Colonic mucosa (tissue), 4 donors: ENCODE data around the gene MRTFA. TPM values are rescaled to one million over a fixed set of nuclear protein-coding genes. Genes with fewer than 3 reads are reported as not detected.

ENCODE experiments used
- DNase-seq: peaks from one replicate; pipeline ENCODE4 v3.0.0-alpha.2; 2020
- H3K27ac ChIP-seq: fragments of 200-600 bp; one replicate; pipeline ENCODE4 v1.8.0; 2021
- H3K27me3 ChIP-seq: fragments of 200-600 bp; one replicate; pipeline ENCODE4 v1.8.0; 2021
- H3K36me3 ChIP-seq: fragments of 200-600 bp; one replicate; pipeline ENCODE4 v1.8.0; 2021
- H3K4me1 ChIP-seq: fragments of 200-600 bp; one replicate; pipeline ENCODE4 v1.8.0; 2021; ENCODE audit warnings: mild to moderate bottlenecking
- H3K4me3 ChIP-seq: fragments of 200-600 bp; one replicate; pipeline ENCODE4 v1.8.0; 2021
- H3K9ac ChIP-seq, 2 donors: one replicate each; pipeline ENCODE4 v1.7.0; 2013; ENCODE audit warnings: control low read depth in 2 of 2, low read depth in 2 of 2, low read length in 2 of 2
- H3K9me3 ChIP-seq: fragments of 200-600 bp; one replicate; pipeline ENCODE4 v1.8.0; 2021
- intact Hi-C: fragments of 100-400 bp; cut with DNase I; formaldehyde crosslinking; loops from one replicate; pipeline ENCODE4 v1.14.1; 2022
- total RNA-seq, 2 donors: library from RNA; stranded (reverse); fragmentation: NEBNext Ultra II Directional in 1 of 2; extraction: Animal tissue kit (Norgen Biotek cat#: 25700) in 1 of 2; gene quantifications; one replicate each; pipeline ENCODE4 v1.2.1, GENCODE V29; 2021
- TF ChIP-seq, protein P1 (sequence below): fragments of 200-600 bp; IDR thresholded peaks from one replicate; pipeline ENCODE4 v1.8.0; 2022; ENCODE audit warnings: antibody characterized with exemption, mild to moderate bottlenecking
- donor health status: healthy.
- donor health status: DM: no; HTN: no; CAD: no.
- donor health status: DM: no; HTN: no; CAD: no.

The MRTFA gene
- total RNA-seq, 2 donors from 2014 or later = 31.9 to 35.6 TPM

DNA sequence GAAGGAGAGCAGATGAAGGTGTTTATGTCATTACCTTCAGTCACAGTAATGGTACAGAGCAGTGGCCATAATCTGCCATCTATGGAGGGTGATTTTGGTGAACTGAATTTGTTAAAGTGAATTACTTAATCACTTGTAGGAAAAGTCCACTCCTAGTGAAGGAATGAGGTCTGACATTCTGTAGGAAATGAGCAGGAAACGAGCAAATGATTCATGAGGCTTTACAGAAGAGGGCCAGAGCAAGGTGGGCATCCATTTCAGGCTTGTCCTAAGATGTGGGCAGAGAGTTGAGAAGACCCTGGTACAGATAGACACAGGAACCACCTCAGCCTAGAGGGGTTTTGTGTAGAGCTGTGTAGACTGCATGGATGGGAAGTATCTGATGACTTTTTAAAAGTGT, 272.1 kb downstream of the MRTFA start:
- H3K4me3 ChIP-seq = no peak overlapping the region
- H3K9ac ChIP-seq = no peak overlapping the region
- H3K4me1 ChIP-seq = no peaks in the 10 kb centered on the region
- TF ChIP-seq, protein P1, sequence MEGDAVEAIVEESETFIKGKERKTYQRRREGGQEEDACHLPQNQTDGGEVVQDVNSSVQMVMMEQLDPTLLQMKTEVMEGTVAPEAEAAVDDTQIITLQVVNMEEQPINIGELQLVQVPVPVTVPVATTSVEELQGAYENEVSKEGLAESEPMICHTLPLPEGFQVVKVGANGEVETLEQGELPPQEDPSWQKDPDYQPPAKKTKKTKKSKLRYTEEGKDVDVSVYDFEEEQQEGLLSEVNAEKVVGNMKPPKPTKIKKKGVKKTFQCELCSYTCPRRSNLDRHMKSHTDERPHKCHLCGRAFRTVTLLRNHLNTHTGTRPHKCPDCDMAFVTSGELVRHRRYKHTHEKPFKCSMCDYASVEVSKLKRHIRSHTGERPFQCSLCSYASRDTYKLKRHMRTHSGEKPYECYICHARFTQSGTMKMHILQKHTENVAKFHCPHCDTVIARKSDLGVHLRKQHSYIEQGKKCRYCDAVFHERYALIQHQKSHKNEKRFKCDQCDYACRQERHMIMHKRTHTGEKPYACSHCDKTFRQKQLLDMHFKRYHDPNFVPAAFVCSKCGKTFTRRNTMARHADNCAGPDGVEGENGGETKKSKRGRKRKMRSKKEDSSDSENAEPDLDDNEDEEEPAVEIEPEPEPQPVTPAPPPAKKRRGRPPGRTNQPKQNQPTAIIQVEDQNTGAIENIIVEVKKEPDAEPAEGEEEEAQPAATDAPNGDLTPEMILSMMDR = no peak
- intact Hi-C loops = no loop called here
- H3K36me3 ChIP-seq = peaks cover 17% of the 10 kb centered on the region
- H3K9me3 ChIP-seq = no peaks in the 10 kb centered on the region
- H3K27ac ChIP-seq = no peak overlapping the region
- DNase-seq = no peak
- H3K27me3 ChIP-seq = no peaks in the 10 kb centered on the region

DNA sequence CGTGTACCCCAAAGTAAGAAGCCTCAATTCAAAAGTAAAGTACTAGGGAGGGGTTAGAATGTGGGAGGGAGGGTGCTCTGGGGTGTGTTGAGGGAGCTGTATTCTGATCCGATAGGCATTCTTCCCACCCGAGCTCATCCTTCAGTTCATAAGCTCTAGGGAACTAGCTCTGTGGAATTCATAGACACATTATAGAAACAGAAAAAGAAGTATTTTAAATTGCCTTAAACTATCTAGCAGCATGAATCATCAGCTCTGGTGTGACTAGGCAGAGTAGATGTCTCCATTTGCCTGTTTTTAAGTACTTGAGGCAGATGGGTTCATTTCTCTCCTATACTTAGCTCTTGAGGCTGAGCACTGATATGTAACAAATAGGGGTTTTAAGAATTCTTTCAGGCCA, 273.5 kb downstream of the MRTFA start:
- no peak overlapping the region for H3K9ac ChIP-seq
- no peaks in the 10 kb centered on the region for H3K4me1 ChIP-seq
- H3K9me3 ChIP-seq = no peaks in the 10 kb centered on the region
- H3K27me3 ChIP-seq = no peaks in the 10 kb centered on the region
- peaks cover 22% of the 10 kb centered on the region for H3K36me3 ChIP-seq
- TF ChIP-seq, protein P1 = no peak
- DNase-seq = no peak
- intact Hi-C loops = no loop called here
- no peak overlapping the region for H3K27ac ChIP-seq
- no peak overlapping the region for H3K4me3 ChIP-seq

DNA sequence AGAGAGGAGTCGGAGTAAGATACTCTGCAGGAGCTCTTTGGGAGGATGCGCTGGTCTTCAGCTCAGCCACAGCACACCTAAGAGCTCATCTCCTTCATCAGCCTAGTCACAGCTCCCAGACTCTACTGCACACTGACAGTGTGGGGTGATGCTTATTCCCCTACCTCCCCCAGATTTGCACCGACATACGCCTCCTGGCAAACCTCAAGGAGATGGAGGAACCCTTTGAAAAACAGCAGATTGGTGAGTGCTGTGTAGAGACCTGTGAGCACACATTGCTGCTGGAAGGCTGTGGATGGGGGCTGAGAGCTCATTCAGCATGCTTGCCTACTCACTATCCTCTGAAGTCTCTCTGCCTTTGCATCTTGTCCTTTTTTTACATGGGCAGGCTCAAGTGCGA, 275.4 kb downstream of the MRTFA start:
- TF ChIP-seq, protein P1 = no peak
- Histone ChIP-seq H3K9me3 (no peaks in the 10 kb centered on the region), H3K36me3 (peaks cover 22% of the 10 kb centered on the region), H3K4me3 (no peak overlapping the region), H3K27me3 (no peaks in the 10 kb centered on the region), H3K9ac (no peak overlapping the region), H3K27ac (no peak overlapping the region), H3K4me1 (no peaks in the 10 kb centered on the region)
- no peak for DNase-seq
- intact Hi-C loops = no loop called here

Other genes with a start within 250 kb of the MRTFA start
- gene MCHR1, start 42.8 kb upstream of the MRTFA start, total RNA-seq = under 1 TPM in 1 of 2 donors, not detected in 1; 0.16 TPM
- 10 to 100 TPM in 1 of 2 donors, 1 to 10 TPM in 1; 9.2 to 14.9 TPM for gene SLC25A17, start 182.6 kb upstream of the MRTFA start, total RNA-seq
- 100 to 1,000 TPM; 193 to 238 TPM for gene ST13, start 219.9 kb upstream of the MRTFA start, total RNA-seq
- 10 to 100 TPM; 12.8 to 22.0 TPM for gene XPNPEP3, start 220.4 kb upstream of the MRTFA start, total RNA-seq
- gene DNAJB7, start 225.4 kb upstream of the MRTFA start, total RNA-seq = under 1 TPM; 0.12 to 0.16 TPM